Skeletal muscle satellite cell (primary cell): ENCODE measurements around the gene CPEB2.
A peak's percentile ranks its signal among the peaks of the same experiment; 100 is the strongest.

Experiments used
- H3K27me3 ChIP-seq: 2 replicates; pipeline ENCODE4 v1.7.0; 2013; ENCODE audit warnings: low read length; ENCODE audit not compliant: control insufficient read depth, insufficient read depth
- H3K36me3 ChIP-seq: 2 replicates; pipeline ENCODE4 v1.7.0; 2013; ENCODE audit warnings: mild to moderate bottlenecking, control low read depth, low read length; ENCODE audit not compliant: insufficient read depth
- H3K4me1 ChIP-seq: 2 replicates; pipeline ENCODE4 v1.7.0; 2013; ENCODE audit warnings: low read length; ENCODE audit not compliant: control insufficient read depth, insufficient read depth
- H3K4me2 ChIP-seq: 2 replicates; pipeline ENCODE4 v1.7.0; 2013; ENCODE audit warnings: mild to moderate bottlenecking, low read length
- H3K4me3 ChIP-seq: 2 replicates; pipeline ENCODE4 v1.7.0; 2013; ENCODE audit warnings: low read length
- H3K9ac ChIP-seq: 2 replicates; pipeline ENCODE4 v1.7.0; 2013; ENCODE audit warnings: mild to moderate bottlenecking, low read depth, low read length, moderate library complexity
- H3K9me3 ChIP-seq: replicated peaks from 2 replicates; pipeline ENCODE4 v1.7.0; 2013; ENCODE audit warnings: mild to moderate bottlenecking, control low read depth, low read length

Gene CPEB2

DNA sequence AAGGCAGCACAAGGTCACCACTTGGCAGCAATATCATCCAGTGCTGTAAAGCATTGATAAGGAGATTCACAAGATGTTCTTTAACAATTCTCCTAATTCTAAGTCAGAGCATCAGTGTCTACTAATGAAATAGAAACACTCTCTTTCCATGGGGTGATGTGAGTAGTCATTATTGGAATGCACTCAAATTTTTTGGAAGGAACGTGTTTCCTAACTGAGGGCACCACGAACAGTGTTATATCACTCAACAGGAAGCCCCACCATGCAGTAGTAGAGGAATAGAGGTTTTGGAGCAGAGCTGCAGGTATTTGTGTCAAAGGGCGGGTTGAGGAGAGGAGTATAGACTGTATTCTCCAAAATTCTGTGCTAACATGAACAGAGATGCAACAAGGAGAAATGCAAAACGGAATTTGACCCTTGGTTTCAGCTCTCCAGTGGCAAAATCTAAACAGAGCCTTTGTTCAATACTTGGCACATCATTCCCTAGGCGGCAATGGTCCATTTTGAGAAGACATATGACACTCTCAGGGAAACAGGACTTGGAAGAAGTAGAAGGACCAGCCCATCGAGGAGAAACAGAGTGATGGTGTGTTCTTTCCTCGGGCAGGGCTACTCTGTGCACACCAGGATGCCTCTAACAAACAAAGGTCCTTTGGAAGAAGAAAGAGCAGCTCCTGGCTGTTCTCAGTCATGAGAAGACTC lies 98.9 kb downstream of the CPEB2 start:
- no peak overlapping the region for H3K4me3 ChIP-seq
- H3K27me3 ChIP-seq, result no peaks in the 10 kb centered on the region
- H3K4me1 ChIP-seq, result peaks cover 11% of the 10 kb centered on the region
- H3K9me3 ChIP-seq, result no peaks in the 10 kb centered on the region
- no peaks in the 10 kb centered on the region for H3K36me3 ChIP-seq
- no peak overlapping the region for H3K9ac ChIP-seq
- peak overlapping the region; percentile 48 for H3K4me2 ChIP-seq

GRCh38 chr4:15104825-15105224 lies 102.5 kb downstream of the CPEB2 start:
- Histone ChIP-seq H3K36me3 (no peaks in the 10 kb centered on the region), H3K27me3 (no peaks in the 10 kb centered on the region), H3K9ac (no peak overlapping the region), H3K4me2 (no peak overlapping the region), H3K9me3 (no peaks in the 10 kb centered on the region), H3K4me1 (peaks cover 11% of the 10 kb centered on the region), H3K4me3 (no peak overlapping the region)

DNA sequence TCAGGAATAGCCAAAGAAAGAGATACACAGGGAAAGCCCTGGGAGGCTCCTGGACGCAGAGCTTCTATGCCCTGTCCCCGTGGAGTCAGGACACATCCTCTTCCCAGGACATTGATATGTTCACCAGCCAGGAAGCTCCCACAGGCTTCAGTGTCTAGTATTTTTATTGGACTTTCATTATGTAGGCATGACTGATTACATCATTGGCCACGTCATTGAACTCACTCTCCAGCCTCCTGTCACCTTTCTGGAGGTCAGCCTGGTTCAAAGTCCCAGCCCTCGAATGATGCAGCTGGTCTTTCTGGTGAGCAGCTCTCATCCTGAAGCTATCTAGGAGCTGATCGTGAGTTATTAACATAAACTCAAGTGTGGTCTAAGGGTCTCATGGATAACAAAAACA lies 104.1 kb downstream of the CPEB2 start:
- Histone ChIP-seq H3K4me1 (peaks cover 1% of the 10 kb centered on the region), H3K9me3 (no peaks in the 10 kb centered on the region), H3K27me3 (no peaks in the 10 kb centered on the region), H3K4me3 (no peak overlapping the region), H3K9ac (no peak overlapping the region), H3K4me2 (no peak overlapping the region), H3K36me3 (no peaks in the 10 kb centered on the region)

DNA sequence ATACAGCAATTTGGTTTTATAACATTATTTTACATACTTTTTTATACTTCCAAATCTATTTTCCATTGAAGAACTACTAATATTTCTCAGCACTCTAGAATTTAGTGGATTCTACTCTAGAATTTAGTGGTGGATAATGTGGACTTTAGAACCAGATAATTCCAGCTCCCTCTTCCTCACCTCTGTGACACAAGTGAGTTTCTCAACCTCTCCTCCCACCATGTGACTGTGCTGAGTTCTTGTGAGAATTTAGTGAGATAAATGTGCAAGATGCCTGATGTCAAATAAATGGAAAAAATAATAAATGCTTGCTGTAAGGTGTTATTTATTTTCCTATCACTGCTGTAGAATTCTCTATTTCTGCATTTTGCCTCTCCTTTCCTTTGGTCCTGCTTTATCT lies 107.3 kb downstream of the CPEB2 start:
- Histone ChIP-seq H3K36me3 (no peaks in the 10 kb centered on the region), H3K4me2 (no peak overlapping the region), H3K4me3 (no peak overlapping the region), H3K4me1 (no peaks in the 10 kb centered on the region), H3K9ac (no peak overlapping the region), H3K9me3 (no peaks in the 10 kb centered on the region), H3K27me3 (no peaks in the 10 kb centered on the region)

DNA sequence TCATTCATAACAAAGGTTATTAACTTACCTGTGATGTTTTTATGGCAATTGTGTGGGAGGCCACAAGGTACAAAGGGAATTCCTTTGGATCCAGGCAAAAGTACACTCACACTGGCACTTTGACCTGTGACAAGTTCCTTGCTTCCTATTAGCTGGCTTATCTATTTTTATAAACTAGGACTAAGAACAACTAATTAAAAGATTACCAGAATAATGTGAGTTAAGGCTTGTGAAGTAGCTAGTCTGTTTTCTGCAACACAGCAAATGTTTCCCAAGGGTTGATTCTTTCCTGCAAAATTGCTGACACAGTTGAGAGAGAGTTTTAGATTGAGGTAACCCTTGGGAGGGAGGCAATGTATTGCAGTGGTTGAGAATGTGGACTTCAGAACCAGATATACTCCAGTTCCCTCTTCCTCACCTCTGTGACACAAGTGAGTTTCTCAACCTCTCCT lies 107.9 kb downstream of the CPEB2 start:
- no peaks in the 10 kb centered on the region for H3K4me1 ChIP-seq
- peaks cover under 1% of the 10 kb centered on the region for H3K27me3 ChIP-seq
- no peak overlapping the region for H3K9ac ChIP-seq
- H3K36me3 ChIP-seq, result no peaks in the 10 kb centered on the region
- no peaks in the 10 kb centered on the region for H3K9me3 ChIP-seq
- H3K4me3 ChIP-seq, result no peak overlapping the region
- no peak overlapping the region for H3K4me2 ChIP-seq

DNA sequence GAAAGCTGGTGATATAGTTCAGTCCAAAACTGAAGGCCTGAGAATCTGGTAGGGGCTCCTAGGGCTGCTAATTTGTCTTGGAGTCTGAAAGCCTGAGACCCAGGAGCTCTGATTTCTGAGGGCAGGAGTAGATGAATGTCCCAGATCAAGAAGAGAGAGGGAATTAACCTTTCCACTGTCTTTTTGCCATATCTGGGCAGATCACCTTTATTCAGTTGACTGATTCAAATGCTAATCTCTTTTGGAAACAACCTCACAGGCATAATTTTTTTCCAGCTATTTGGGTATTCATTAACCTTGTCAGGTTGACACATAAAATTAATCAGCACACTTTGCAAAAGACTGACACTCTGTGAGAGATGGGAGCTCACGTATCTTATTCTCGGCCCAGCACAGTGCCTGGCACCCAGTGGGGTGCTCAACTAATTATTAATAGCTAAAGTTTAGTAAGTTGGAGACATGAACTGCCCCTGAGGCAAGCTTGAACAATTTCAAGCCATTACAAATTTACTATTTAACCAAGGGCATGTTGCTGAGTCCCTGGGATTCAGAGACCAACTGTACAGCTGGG lies 114.3 kb downstream of the CPEB2 start:
- Histone ChIP-seq H3K4me3 (no peak overlapping the region), H3K27me3 (peaks cover 10% of the 10 kb centered on the region), H3K36me3 (no peaks in the 10 kb centered on the region), H3K9me3 (no peaks in the 10 kb centered on the region), H3K4me2 (no peak overlapping the region), H3K9ac (no peak overlapping the region), H3K4me1 (no peaks in the 10 kb centered on the region)

- Histone ChIP-seq H3K27me3 (peaks cover 10% of the 10 kb centered on the region), H3K9ac (no peak overlapping the region), H3K4me1 (no peaks in the 10 kb centered on the region), H3K36me3 (no peaks in the 10 kb centered on the region), H3K9me3 (no peaks in the 10 kb centered on the region), H3K4me3 (no peak overlapping the region), H3K4me2 (no peak overlapping the region)
Measured at GRCh38 chr4:15117270-15117946, 115.1 kb downstream of the CPEB2 start.

- H3K4me1 ChIP-seq, result no peaks in the 10 kb centered on the region
- no peaks in the 10 kb centered on the region for H3K36me3 ChIP-seq
- H3K27me3 ChIP-seq, result peaks cover 10% of the 10 kb centered on the region
- H3K9me3 ChIP-seq, result no peaks in the 10 kb centered on the region
- H3K4me2 ChIP-seq, result no peak overlapping the region
- H3K9ac ChIP-seq, result no peak overlapping the region
- H3K4me3 ChIP-seq, result no peak overlapping the region
Measured at GRCh38 chr4:15118292-15118691, 116.0 kb downstream of the CPEB2 start.
